HG03064 (cell line): ENCODE data around the gene C9orf50.
"Not testable (repeated sequence)": the region's sequence is repeated elsewhere in the genome, so short reads cannot be mapped to it uniquely, and the experiment has no call there.

Source experiments
- ATAC-seq: cut with Tn5 transposase; IDR thresholded peaks from one replicate; pipeline ENCODE4 v1.9.1; 2021; ENCODE audit warnings: low read depth; ENCODE audit not compliant: unreplicated experiment

C9orf50 gene

DNA sequence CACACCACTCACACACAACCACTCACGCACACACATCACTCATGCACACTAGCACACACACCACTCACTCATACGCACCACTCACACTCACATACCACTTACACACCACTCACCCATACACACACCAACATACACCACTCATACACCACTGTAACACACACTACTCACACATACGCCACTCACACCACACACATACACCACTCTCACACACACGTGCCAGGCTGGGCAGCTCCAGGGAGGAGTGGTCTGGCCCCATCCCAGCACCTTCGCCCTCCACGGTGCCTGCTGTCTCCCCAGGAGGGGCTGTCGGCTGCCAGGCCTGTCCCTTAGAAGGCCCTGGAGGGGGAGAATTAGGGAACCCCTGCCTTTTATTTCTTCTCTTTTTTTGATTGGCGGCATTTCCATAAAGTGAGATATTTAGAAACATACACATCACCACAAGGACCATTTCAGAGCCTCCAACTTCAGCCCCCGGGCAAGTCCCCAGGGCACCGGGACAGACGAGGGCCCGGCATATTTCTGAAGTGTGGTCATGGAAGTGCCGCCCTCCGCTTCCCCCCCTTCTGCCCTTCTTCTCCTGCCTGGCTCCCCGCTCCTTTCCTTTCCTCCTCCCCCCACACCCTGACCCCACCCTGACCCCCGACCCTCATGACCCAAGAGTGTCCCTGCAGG lies 27.3 kb upstream of the C9orf50 start:
- no peak for ATAC-seq

DNA sequence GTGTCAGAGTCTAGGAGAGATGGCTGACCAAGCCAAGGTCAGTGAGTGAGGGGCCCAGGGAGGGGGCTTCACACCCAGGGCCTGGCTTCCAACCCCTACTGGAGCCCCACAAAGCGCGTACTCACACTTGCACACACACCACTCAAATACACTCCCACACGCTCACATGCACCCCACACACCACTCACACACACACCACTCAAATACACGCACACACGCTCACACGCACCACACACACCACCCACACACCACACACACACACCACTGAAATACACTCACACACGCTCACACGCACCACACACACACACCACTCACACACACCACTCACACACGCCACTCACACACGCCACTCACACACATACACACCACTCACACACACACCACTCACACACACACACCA lies 26.7 kb upstream of the C9orf50 start:
- ATAC-seq: no peak

DNA sequence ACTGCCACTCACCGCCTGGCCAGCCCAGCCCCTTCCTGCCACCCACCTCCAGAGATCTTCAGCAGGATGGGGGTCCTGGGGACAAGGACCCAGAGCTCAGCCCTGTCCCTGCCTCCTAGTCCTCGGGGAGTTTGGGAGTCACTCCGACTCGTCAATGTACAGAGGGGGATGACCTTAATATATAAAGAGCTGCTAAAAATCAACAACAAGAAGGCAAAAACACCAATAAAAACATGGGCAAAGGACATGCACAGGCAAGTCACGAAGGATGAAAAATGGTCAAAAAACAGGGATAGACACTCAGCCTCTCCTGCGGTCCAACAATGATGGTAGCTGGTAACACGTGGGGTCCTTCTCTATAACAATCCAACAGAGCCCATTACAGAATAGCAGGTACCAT lies 25.8 kb upstream of the C9orf50 start:
- no peak for ATAC-seq

DNA sequence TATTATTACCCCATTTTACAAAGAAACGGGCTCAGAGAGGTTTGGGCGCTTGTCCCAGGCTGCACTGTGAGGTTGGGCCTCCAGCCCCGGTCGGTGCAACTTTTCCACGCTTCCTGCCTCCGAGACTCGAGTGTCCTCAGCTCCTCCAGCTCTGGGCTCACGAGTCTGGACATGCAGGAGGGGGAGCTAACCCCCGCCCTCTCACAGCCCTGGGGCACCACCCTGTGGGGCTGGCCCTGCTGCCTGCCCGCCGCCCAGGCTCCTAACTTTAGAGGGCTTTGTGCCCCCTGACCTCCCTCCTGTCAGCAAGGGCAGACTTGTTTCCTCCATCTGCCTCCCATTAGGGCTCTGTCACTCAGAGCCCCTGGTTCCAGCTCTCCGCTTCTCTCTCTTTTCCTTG lies 25.4 kb upstream of the C9orf50 start:
- ATAC-seq: no peak

DNA sequence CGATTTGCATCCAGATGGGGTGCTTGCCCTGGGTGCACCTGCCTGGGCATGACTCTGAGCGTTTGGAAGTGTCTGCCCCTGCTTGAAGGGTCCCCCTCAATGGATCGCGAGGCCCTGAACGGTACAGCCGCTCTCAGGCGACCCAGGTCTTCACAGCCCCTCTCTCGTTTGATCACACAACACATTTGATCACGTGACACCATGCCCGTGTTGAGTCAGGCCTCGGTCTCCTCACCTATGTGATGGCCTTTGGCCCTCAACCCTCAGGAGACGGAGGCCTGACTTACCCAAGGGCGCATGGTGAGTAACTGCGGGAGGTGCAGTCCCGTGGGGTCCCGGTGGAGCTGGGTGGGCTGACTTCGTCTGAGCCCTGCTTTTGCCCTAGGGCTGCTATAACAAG lies 24.0 kb upstream of the C9orf50 start:
- ATAC-seq: no peak

DNA sequence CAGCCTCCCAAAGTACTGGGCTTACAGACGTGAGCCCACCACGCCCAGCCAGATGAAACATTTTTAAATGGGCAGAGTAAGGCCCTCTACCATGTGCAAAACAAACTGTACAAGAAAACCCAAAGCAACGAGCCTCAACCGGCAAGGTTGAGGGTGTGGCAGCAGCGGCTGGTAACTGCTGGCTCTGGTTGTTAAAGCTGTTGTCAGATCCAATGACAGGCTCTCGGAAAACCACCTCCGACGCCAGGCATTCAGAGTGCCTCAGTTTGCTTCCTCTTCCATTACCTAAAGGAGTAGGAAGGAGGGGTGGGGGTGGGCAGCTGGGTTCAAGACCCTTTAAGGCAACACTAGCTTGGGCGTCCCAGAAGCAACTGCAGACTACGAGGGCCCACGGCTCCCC lies 23.5 kb upstream of the C9orf50 start:
- no peak for ATAC-seq

DNA sequence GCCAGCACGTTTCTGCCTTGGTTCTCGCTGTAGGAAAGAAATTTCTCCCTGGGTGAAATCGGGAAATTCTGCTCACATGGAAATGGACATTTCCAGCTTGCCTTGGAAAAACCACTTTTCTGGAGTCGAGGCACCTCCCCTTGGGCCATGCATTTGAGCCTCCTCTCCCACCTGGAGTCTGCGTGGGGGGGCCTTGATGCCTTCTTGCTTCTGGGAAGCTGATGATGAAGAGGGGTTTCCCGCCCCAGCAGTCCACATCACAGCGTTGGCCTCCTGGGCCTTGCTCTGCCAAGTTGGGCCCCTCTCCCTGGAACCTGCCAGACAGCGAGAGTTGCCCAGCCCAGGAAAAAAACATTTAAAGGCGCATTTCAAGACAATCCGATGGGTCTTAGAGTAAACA lies 22.8 kb upstream of the C9orf50 start:
- no peak for ATAC-seq

DNA sequence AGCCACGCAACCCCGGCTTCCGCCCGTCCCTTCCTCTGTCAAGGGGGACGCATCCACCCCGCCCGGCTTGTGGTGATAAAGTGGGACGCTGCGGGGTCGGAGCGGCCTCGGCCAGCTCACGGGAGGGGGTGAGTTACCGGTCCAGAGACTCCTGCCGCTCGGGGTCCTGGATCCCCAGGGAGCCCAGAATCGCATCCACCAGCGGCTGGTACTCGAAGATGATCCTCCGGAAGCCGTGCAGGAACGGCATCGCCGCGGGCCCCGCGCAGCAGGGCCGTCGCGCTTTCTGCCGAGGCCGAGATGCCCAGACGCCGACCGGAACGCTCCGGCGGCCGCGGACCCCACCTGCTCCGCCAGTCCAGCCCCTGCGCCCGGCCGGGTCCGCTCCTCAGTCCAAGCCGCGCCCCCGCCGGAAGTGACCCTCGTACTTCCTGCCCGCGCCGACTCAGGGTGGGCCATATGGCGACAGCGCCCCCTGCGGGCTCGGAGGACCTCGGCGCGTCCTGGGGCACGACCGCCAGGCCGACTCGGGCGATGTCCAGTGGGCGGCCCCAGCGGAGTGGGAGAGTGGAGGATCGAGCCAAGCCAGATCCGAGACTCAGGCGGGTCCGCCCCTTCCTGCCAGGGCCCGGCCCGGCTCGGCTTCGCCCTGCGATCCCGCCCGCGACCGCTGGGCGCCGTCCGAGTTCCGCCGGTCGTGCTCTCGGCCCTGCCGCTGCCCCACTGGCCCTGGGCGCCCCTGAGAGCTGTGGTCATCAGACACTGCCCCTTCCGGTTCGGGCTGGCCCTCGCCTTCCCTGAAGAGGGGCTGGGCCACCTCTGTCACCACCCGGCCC lies 21.1 kb upstream of the C9orf50 start, which contains the start of gene ASB6:
Gene ASB6 (minus strand): TSS at position 402 of the 836 bp plus-strand sequence. CDS start 152 bp downstream, at position 250.
- peak; percentile 67 for ATAC-seq

DNA sequence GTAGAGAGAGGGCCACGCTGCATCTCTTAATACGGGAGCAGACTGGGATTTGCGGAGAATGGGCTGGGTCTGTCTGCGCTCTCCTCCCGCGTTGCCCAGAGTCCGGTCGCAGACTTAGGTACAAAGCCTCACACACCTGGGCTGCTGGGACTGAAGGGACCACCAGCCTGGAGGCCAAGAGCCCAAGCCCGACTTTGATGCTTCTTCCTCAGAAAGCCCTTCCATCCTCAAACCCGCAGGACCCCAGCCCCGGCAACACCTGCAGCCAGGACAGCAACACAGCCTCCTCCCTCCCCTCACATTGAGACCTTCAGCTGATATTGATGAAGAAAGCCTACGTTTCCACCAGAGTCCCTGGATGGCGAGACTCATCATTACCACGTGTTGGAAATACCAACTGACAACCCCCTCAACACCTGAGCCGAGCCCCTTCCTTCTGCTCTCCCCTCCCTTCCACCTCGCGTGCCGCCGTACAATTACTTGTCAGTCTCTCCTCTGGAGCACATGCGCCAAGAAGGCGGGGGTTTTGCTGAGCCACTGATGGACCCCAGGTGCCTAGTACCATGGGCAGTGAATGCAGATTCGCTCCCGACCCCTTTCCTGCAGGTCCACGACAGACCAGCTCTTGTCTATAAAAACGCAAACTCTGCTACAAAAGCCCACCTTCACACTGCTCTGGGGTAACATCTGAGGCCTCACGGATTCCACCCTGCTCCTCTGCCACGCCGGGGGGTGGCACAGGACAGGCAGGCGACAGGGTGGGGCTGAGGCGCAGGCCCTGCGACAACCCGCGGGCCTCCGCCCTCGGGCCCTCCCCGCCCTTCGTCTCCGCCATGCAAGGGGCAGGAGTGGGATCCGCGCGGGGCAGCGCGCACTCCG lies 20.2 kb upstream of the C9orf50 start:
- ATAC-seq: peak; percentile 19

DNA sequence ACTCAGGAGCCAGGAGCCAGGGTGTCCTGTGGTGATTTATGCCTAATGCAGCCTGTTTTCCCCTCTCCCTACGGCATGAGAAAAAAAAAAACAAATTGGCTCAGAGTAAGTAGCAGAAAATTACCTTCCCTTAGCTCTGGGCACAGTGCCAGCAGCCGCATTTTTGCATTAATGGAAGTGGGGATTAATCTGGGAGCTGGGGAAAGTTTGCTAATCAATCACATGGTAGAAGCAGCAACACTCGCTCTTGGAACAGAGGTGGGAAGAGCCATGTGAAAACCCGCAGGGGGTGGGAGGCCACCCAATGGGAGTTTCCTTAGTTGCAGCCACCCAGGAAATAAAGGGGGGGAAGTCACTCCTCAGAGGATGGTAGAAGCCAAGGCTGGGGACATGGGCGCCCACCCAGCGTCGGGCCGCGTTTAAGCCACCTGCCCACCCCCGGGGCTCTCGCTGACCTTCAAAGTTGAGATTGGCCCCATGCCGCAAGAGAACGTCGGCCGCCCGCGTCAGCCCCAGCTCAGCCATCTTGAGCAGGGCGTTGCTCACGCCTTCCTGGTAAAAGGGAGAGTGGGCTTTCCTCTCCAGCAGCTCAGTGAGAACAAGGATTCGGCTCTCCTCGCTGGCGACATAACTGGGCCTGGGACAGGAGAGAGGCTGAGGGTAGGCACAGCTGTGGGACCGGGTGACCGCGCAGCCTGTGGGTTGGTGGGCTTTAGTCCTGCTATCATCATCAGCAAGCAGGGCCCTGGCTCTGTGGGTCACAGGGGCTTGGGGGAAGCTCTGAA lies 19.4 kb upstream of the C9orf50 start:
- ATAC-seq: no peak

DNA sequence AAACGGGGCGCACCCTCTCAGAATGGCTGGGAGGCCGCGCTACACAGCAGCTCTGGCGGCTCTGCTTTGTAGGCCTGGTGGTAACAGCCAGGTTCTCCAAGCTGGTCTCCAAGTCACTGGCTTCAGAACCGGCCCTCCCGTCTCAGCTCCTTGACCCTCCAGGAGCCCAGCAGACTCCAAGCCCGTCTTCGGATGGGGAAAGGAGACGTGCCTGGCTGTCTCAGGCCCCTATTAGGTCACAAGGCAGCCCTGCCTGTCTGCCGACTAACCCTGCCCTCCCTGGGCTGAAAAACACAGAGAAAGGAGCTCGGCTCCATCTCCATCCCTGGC lies 18.8 kb upstream of the C9orf50 start:
- no peak for ATAC-seq

DNA sequence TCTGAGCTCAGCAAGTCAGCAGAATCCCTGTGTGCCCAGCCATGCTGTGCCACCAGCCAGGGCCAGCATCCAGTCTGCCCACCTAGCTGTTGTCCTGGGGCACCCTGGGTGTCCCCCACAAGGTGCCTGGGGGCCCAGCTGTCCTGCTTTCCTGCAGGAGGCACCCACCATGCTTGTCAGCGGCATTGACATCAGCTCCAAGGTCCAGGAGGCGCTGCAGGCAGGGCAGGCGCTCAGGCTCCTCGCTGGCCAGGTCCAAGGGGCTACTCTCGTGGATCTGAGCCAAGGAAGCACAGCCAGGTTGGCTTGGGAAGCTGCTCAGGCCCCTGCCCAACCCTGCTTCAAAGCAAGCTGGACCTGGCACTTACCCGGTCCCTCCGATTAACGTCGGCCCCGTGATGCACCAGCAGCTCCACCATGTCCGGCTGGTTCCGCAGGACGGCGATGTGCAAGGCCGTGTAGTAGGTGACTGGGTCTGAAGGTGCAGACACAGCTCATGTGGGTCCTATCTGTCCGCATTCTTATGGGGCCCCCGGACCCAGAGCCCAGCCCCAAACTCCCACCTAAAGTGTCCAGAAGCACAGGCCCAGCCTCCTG lies 18.2 kb upstream of the C9orf50 start:
- ATAC-seq: no peak

DNA sequence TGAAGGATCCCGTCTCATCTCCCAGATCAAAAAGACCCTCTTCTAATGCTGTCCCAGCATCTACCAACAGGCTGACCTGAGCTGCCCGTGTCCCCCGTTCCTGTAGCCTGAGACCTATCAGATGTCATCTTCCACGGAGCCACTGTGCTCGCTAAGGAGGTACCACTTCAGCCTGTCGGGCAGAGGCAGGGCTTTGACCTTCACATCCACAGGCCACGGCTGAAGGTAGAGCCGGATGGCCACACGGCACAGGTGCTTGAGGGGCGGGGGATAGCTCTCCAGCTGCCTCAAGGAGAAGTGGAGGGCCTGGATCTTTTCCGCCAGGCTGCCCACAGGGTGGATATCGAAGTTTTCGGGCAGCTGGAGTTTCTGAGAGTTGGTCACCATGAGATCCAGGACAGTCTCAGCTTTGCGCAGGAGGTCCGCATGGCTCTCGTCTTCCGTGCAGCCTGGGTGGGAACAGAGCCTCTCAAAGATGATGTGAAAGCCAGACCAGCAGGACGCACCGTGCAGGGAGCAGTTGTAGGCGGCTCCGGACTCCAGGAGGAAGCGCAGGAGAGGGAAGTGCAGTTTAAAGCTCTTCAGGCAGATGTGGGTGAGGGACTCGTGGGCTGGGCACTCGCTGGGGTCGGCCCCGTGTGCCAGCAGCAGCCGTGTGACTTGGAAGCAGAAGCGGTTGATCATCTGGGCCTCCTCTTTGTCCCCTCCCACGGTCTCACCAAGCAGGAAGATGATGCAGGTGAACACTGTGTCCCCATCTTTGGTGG lies 17.0 kb upstream of the C9orf50 start:
- ATAC-seq: no peak

DNA sequence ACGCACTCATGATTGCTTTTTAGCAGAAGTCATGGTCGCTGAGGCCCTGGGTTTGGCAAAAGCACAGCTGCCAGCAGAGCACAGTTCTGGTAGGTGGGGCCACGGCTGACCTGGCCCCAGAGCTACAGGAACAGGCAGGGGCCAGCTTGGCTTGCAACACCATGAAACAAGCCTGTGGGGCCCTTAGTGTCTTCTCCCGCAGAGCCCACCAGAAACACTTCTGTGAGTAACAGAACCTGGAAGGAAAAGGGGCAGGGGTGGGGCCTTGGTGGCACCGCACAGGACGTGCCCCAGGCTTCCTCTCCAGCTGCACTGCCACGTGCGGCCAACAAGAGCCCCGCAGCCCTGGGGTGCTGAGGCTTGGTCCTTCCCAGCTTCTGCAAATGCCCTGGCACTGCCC lies 16.2 kb upstream of the C9orf50 start:
- no peak for ATAC-seq

DNA sequence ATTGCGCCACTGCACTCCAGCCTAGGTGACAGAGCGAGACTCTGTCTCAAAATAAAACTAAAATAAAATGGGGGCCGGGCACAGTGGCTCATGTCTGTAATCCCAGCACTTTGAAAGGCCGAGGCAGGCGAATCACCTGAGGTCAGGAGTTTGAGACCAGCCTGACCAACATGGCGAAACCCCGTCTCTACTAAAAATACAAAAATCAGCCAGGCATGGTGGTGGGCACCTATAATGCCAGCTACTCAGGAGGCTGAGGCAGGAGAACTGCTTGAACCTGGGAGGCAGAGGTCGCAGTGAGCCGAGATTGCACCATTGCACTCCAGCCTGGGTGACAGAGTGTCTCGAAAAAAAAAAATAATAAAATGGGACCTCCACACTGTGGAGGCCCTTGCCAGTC lies 15.4 kb upstream of the C9orf50 start:
- not testable (repeated sequence) for ATAC-seq

DNA sequence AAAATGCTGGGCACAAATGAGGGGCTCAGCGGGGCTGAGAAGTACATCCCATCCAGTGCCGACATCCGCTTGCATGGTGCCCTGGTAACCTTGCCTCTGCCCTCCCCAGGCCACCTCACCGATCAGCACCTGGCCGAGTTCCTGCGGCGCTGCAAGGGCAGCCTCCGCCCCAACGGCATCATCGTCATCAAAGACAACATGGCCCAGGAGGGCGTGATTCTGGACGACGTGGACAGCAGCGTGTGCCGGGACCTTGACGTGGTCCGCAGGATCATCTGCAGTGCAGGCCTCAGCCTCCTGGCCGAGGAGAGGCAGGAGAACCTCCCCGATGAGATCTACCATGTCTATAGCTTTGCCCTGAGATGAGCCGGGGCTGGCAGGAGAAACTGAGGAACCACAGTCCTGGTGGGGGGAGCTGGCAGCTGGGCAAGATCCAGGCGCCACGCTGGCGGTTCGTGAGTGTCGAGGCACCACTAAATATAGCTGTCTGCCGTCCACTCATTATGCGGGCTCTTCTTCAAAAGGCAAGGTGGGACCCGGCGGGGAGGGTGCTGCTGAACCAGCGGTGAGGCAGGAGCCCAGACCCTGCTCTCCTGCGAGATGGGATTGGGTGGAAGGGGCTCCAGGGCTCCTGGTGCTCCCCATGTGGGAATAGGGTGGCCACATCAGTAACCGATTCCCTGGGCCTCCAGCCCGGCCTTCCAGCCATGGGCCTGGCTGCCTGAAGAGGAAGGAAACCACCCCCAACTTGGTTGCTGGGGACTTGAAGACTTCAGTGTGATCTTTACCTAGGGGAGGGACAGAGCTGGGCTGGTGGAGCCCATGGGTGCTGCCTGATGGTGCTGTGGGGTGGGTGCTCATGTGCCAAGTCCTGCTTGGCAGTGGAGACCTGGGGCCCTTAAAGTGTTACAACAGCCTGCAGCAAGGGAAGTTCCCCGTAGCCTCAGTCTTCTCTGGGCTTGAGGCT lies 14.5 kb upstream of the C9orf50 start:
- ATAC-seq: no peak

DNA sequence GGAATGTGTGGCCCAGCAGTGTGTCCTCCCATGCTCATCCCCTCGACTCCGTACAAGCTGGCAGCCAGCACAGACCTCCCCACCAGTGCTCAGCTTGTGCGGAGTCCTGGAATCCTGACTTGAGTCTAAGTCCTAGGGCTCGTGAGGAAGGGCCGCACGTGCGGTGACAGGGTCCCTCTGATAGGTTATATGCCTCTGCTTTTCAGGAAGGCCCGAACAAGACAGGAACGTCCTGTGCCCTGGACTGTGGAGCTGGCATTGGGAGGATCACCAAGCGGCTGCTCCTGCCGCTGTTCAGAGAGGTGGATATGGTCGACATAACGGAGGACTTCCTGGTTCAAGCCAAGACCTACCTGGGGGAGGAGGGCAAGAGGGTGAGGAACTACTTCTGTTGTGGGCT lies 12.9 kb upstream of the C9orf50 start:
- ATAC-seq: no peak

DNA sequence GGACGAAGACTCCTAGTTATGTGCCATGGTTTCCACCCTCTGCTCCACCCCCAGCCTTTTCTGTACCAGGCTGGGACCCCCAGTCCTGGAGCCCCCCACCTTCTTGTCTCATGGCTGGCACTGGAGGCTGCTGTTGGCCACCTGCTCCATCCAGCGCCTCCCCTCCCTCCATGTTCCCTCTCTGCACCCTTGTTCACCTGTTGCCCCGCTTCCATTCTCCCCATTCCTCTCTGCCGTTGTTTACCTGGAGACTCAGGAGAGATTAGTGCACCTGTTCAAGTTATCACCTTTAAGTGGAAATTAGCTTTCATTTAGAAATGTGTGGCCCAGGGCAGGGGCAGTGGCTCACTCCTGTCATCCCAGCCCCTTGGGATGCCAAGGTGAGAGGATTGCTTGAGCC lies 12.3 kb upstream of the C9orf50 start:
- ATAC-seq: no peak
